ENCODE results near the gene TMOD1. TPM values are rescaled to one million over a fixed set of nuclear protein-coding genes. Genes with fewer than 3 reads are reported as not detected.
A peak's percentile ranks its signal among the peaks of the same experiment; 100 is the strongest.

The TMOD1 gene
- polyA plus RNA-seq, 5 donors = 1.2 to 8.1 (median 1.8) TPM

DNA sequence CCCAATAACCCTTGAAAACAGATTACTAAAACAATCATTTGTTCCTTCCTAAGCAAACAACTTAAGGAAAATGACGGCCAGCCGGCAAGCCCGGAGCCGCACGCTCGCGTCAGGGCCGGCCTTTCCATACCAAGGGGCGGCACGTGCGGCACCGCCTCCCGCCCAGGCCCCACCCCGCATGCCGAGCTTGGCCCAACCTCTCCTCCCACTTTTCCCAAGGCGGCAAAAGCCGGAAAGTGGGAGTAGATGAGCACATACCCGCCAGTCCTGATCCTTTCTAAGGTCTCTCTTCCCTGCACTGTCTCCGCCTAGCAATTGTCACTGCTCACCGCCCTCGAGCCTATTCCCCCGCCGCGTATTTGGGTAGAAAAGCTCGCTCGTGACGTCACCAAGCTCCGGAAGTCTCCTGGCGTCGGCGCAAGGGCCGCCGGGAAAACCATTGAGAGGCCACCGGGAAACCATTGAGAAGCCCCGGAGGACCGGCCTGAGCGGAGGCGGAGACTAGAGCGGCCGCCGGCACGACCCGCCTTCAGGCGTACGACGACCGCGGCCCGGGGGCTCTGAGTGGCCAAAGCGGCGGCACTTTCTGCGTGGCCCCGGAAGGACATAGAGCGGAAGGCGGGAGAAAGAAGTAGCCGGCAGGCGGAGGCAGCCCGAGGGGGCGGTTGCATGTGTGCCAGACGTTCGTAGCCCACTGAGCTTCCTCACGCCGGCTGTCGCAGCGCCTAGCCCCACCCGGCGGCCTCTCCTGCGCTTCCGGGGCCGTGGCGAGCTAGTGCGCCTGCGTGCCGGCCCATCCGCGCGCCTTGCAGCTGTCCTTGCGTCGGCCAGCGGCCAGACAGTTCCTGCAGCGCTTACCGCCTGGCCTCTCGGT is 131.8 kb downstream of the TMOD1 start, which contains the start of the genes NCBP1 and TSTD2:
Gene NCBP1, plus strand, starts transcription at position 837 of the 874 bp plus-strand sequence. CDS start 61 bp downstream, outside the sequence.
Gene TSTD2, minus strand, starts transcription at position 384 of the 874 bp plus-strand sequence. CDS start 5,806 bp downstream, outside the sequence.
- peak; percentile 98 for DNase-seq

GRCh38 chr9:97633859-97634490 is 132.5 kb downstream of the TMOD1 start:
- no peak for DNase-seq

- DNase-seq = no peak
Measured at GRCh38 chr9:97635026-97635425, 133.6 kb downstream of the TMOD1 start.

DNA sequence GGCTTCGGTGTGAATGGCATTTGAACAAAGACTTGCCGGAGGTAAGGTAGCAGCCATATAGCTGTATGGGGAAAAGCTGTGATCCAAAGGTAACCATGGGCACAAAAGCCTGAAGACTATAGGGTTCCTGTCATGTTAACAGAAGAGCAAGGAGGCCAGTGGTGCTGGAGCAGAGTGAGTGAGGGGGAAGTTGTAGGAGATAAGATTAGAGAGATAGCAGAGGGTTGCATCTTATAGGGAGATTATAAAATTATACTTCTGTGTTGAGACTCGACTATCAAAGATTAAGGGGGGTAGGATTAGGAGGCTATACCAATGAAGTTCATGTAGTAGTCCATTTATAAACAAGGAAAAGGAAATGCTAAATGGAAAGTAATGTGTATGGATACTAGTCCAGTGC is 135.4 kb downstream of the TMOD1 start:
- no peak for DNase-seq

DNA sequence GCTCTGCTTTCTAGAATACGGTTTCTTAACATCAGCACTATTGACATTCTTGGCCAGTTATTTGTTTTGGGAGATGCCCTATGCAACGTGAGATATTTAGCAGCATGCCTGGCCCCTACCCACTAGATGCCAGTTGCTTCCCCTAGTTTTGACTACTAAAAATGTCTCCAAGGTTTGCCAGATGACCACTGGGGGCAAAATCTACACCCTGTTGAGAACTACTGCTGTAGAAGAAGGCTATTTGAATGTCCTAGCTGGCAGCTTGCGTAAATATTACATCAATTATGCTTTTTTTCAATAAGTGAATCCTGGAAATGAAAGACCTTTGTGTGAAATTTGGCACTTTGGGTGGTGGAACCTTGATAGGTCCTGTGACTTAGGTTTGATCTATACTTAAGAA is 137.2 kb downstream of the TMOD1 start:
- no peak for DNase-seq

- no peak for DNase-seq
Measured at GRCh38 chr9:97640325-97640724, 138.9 kb downstream of the TMOD1 start.

- DNase-seq = no peak
Measured at GRCh38 chr9:97645720-97646119, 144.3 kb downstream of the TMOD1 start.

DNA sequence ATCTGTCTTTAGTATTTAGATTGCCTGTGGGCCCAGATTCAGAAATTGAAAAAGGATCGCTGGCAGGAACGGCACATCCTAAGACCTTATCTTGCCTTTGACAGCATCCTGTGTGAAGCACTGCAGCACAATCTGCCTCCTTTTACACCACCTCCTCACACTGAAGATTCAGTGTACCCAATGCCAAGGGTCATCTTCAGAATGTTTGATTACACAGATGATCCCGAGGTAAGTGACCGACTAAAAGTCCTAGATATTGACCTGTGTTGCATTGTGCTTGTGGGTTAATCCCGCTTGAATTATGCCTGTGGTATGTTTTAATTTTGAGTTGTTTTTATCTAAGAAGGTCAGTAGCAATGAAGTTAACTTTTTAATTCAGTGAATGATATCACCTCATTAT is 146.5 kb downstream of the TMOD1 start:
- no peak for DNase-seq

Other genes starting within 250 kb of the TMOD1 start
- gene CCDC180, start 194.0 kb upstream of the TMOD1 start, polyA plus RNA-seq (ENCODE audit: insufficient read depth in 1 of 5, insufficient read length in 5 of 5, low replicate concordance in 1 of 5) = 10 to 100 TPM; 19.0 to 32.5 (median 25.4) TPM
- 1 to 10 TPM; 5.8 to 8.0 (median 7.2) TPM for gene TDRD7, start 89.6 kb upstream of the TMOD1 start, polyA plus RNA-seq (ENCODE audit: insufficient read depth in 1 of 5, insufficient read length in 5 of 5, low replicate concordance in 1 of 5)
- 10 to 100 TPM; 30.1 to 43.8 (median 37.1) TPM for gene TSTD2, start 131.7 kb downstream of the TMOD1 start, polyA plus RNA-seq (ENCODE audit: insufficient read depth in 1 of 5, insufficient read length in 5 of 5, low replicate concordance in 1 of 5)
- 10 to 100 TPM; 38.9 to 58.1 (median 50.6) TPM for gene NCBP1, start 132.2 kb downstream of the TMOD1 start, polyA plus RNA-seq (ENCODE audit: insufficient read depth in 1 of 5, insufficient read length in 5 of 5, low replicate concordance in 1 of 5)
- 10 to 100 TPM; 29.2 to 37.3 (median 33.6) TPM for gene XPA, start 195.7 kb downstream of the TMOD1 start, polyA plus RNA-seq (ENCODE audit: insufficient read depth in 1 of 5, insufficient read length in 5 of 5, low replicate concordance in 1 of 5)